KMS-11 (cell line): ENCODE results near the gene PRDM2.

ENCODE experiments used
- H2AFZ ChIP-seq: fragments of 200-600 bp; sonication (generic); 2 replicates; pipeline ENCODE4 v1.6.1; 2016; ENCODE audit warnings: antibody characterized with exemption, mixed run types, low read depth
- H3K27ac ChIP-seq: fragments of 200-600 bp; sonication (generic); 2 replicates; pipeline ENCODE4 v1.6.1; 2016; ENCODE audit warnings: mild to moderate bottlenecking, mixed run types
- H3K27me3 ChIP-seq: fragments of 200-600 bp; sonication (generic); 2 replicates; pipeline ENCODE4 v1.6.1; 2017; ENCODE audit warnings: mild to moderate bottlenecking, low read depth, mixed run types, moderate library complexity; ENCODE audit not compliant: insufficient read depth
- H3K36me3 ChIP-seq: fragments of 200-600 bp; sonication (generic); 2 replicates; pipeline ENCODE4 v1.6.1; 2017; ENCODE audit warnings: mild to moderate bottlenecking, mixed run types; ENCODE audit not compliant: insufficient read depth
- H3K4me1 ChIP-seq: fragments of 200-600 bp; sonication (generic); 2 replicates; pipeline ENCODE4 v1.6.1; 2016; ENCODE audit warnings: mild to moderate bottlenecking, low read depth, mixed run types; ENCODE audit not compliant: poor library complexity, severe bottlenecking
- H3K4me2 ChIP-seq: fragments of 200-600 bp; sonication (generic); 2 replicates; pipeline ENCODE4 v1.7.0; 2016; ENCODE audit warnings: mild to moderate bottlenecking, mixed run types
- H3K4me3 ChIP-seq: fragments of 200-600 bp; sonication (generic); IDR thresholded peaks from 2 replicates; pipeline ENCODE4 v1.6.1; 2017; ENCODE audit warnings: low read depth, low read length, mixed read lengths; ENCODE audit not compliant: insufficient read depth
- H3K79me2 ChIP-seq: fragments of 200-600 bp; sonication (generic); 2 replicates; pipeline ENCODE4 v1.6.1; 2016; ENCODE audit warnings: low read depth, mixed run types; ENCODE audit not compliant: insufficient read depth
- H3K9ac ChIP-seq: fragments of 200-600 bp; sonication (generic); 2 replicates; pipeline ENCODE4 v1.6.1; 2016; ENCODE audit warnings: mild to moderate bottlenecking, mixed run types
- H4K20me1 ChIP-seq: fragments of 200-600 bp; sonication (generic); 2 replicates; pipeline ENCODE4 v1.6.1; 2016; ENCODE audit warnings: mild to moderate bottlenecking, mixed run types; ENCODE audit not compliant: insufficient read depth
- TF ChIP-seq, protein P1 (sequence below): fragments of 200-600 bp; sonication (generic); conservative IDR thresholded peaks from 2 replicates; pipeline ENCODE4 v1.6.1; 2017; ENCODE audit warnings: low read depth, mild to moderate bottlenecking, antibody characterized with exemption, low read length, moderate library complexity, mixed read lengths

PRDM2 gene

DNA sequence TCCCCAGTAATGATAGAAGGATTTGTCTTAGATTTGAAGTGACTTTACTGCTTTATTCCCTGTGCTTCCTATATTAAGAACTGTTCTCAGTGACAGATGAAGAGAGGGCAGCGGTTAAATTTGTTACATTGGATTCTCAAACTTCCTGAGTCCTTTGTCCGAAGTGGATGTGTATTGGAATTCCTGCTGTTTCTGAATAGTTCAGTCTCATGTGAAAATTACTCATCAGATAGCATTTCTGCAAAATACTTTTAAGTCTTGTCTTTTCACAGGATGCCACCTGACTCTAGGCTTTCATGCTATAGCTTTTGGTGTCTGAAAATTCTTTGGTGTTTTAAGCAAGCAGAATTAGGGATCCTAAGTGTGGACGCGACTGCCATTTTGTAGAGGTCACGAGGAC is 83.6 kb downstream of the PRDM2 start:
- Histone ChIP-seq H3K4me3 (no peak overlapping the region), H3K27ac (no peak overlapping the region), H3K79me2 (peaks cover 11% of the 10 kb centered on the region; the same call in 1 of the 2 replicates), H3K36me3 (peaks cover 4% of the 10 kb centered on the region; the same call in 1 of the 2 replicates), H2AFZ (no peak overlapping the region), H3K27me3 (no peaks in the 10 kb centered on the region), H3K9ac (no peak overlapping the region), H4K20me1 (0 out of 2 replicates have a peak, but pooled peaks cover 7% of the 10 kb centered on the region), H3K4me2 (no peak overlapping the region), H3K4me1 (no peaks in the 10 kb centered on the region)
- TF ChIP-seq, protein P1, sequence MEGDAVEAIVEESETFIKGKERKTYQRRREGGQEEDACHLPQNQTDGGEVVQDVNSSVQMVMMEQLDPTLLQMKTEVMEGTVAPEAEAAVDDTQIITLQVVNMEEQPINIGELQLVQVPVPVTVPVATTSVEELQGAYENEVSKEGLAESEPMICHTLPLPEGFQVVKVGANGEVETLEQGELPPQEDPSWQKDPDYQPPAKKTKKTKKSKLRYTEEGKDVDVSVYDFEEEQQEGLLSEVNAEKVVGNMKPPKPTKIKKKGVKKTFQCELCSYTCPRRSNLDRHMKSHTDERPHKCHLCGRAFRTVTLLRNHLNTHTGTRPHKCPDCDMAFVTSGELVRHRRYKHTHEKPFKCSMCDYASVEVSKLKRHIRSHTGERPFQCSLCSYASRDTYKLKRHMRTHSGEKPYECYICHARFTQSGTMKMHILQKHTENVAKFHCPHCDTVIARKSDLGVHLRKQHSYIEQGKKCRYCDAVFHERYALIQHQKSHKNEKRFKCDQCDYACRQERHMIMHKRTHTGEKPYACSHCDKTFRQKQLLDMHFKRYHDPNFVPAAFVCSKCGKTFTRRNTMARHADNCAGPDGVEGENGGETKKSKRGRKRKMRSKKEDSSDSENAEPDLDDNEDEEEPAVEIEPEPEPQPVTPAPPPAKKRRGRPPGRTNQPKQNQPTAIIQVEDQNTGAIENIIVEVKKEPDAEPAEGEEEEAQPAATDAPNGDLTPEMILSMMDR, result no peak

- Histone ChIP-seq H3K4me3 (no peak overlapping the region), H3K36me3 (peaks cover 4% of the 10 kb centered on the region; the same call in 1 of the 2 replicates), H3K4me1 (no peaks in the 10 kb centered on the region), H3K27ac (no peak overlapping the region), H4K20me1 (0 out of 2 replicates have a peak, but pooled peaks cover 7% of the 10 kb centered on the region), H3K9ac (no peak overlapping the region), H2AFZ (no peak overlapping the region), H3K4me2 (no peak overlapping the region), H3K27me3 (no peaks in the 10 kb centered on the region), H3K79me2 (peaks cover 11% of the 10 kb centered on the region; the same call in 1 of the 2 replicates)
- TF ChIP-seq, protein P1, result no peak
These were observed 85.0 kb downstream of the PRDM2 start for GRCh38 chr1:13784971-13785370.

DNA sequence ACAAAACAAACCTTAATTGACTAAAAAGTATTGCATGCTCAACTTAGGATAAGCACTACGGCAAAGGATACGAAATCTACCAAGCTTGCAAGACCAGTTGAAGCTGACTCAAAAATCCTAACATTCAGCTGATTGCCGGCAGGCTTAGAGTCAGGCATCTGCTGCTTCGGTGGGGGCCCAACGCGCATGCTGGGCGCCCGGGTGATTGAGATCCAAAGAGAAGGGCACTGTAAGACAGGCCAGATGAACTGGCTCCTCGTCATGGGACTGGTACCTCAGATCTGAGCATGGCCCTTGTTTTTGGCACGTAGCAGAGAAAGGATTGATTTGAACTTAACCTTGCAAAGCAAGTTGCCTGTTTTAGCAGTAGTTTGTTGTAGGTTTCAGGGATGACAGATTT is 86.6 kb downstream of the PRDM2 start:
- Histone ChIP-seq H4K20me1 (0 out of 2 replicates have a peak, but pooled peaks cover 7% of the 10 kb centered on the region), H3K27ac (no peak overlapping the region), H3K4me2 (no peak overlapping the region), H3K4me1 (no peaks in the 10 kb centered on the region), H3K36me3 (peaks cover 4% of the 10 kb centered on the region; the same call in 1 of the 2 replicates), H3K27me3 (no peaks in the 10 kb centered on the region), H3K4me3 (no peak overlapping the region), H2AFZ (no peak overlapping the region), H3K79me2 (peaks cover 11% of the 10 kb centered on the region; the same call in 1 of the 2 replicates), H3K9ac (no peak overlapping the region)
- TF ChIP-seq, protein P1, result no peak

GRCh38 chr1:13788795-13789194 is 88.8 kb downstream of the PRDM2 start:
- peaks cover 4% of the 10 kb centered on the region; the same call in 1 of the 2 replicates for H3K36me3 ChIP-seq
- H3K27ac ChIP-seq, result no peak overlapping the region
- no peak overlapping the region for H3K9ac ChIP-seq
- no peak overlapping the region for H3K4me3 ChIP-seq
- no peak overlapping the region for H3K4me2 ChIP-seq
- H2AFZ ChIP-seq, result no peak overlapping the region
- H3K27me3 ChIP-seq, result no peaks in the 10 kb centered on the region
- H3K79me2 ChIP-seq, result peaks cover 11% of the 10 kb centered on the region; the same call in 1 of the 2 replicates
- H4K20me1 ChIP-seq, result 0 out of 2 replicates have a peak, but pooled peaks cover 7% of the 10 kb centered on the region
- H3K4me1 ChIP-seq, result no peaks in the 10 kb centered on the region
- TF ChIP-seq, protein P1, result no peak
